ENCODE measurements around the gene MYH11. TPM values are rescaled to one million over a fixed set of nuclear protein-coding genes. Genes with fewer than 3 reads are reported as not detected.

MYH11 gene
- total RNA-seq, 4 donors from 2014 or later = 5.6 to 57.7 (median 20.4) TPM

GRCh38 chr16:15897121-15897780, 40.4 kb upstream of the MYH11 start:
- Histone ChIP-seq H3K27ac (no peak overlapping the region), H3K27me3 (no peaks in the 10 kb centered on the region), H3K9me3 (no peaks in the 10 kb centered on the region), H3K36me3 (no peaks in the 10 kb centered on the region), H3K4me3 (no peak overlapping the region), H3K4me1 (no peaks in the 10 kb centered on the region)
- in situ Hi-C loops (cut with MboI; ENCODE audit: low sequenced_read_pairs in 4 of 4) (loop anchor here in 2 of 4 donors (10.0 to 25.0 kb wide), 2 partner anchors 48 to 115 kb away; partner anchors contain the start of gene ABCC1 (in 1 of the 2)), intact Hi-C loops (cut with DNase I; ENCODE audit: low total_unique reads) (no loop called here)
- no peak for DNase-seq
- no peak for ATAC-seq
- TF ChIP-seq POLR2A (IDR thresholded peaks at IDR 0.05) (no peak), CTCF (IDR thresholded peaks at IDR 0.05 in 4 of 5, conservative IDR thresholded peaks at IDR 0.05 in 1 of 5) (no peak)

GRCh38 chr16:15894571-15895374, 37.9 kb upstream of the MYH11 start:
- Histone ChIP-seq H3K4me3 (no peak overlapping the region), H3K27me3 (no peaks in the 10 kb centered on the region), H3K36me3 (no peaks in the 10 kb centered on the region), H3K9me3 (no peaks in the 10 kb centered on the region), H3K4me1 (no peaks in the 10 kb centered on the region), H3K27ac (no peak overlapping the region)
- no peak for TF ChIP-seq CTCF (IDR thresholded peaks at IDR 0.05 in 4 of 5, conservative IDR thresholded peaks at IDR 0.05 in 1 of 5)
- no peak for TF ChIP-seq POLR2A (IDR thresholded peaks at IDR 0.05)
- DNase-seq = no peak
- intact Hi-C loops (cut with DNase I; ENCODE audit: low total_unique reads) = loop anchor here (5.0 kb wide), 1 partner anchor 53 kb away; the partner anchor contains the start of gene ABCC1
- ATAC-seq = no peak
- in situ Hi-C loops (cut with MboI; ENCODE audit: low sequenced_read_pairs in 4 of 4) = loop anchor here in 2 of 4 donors (10.0 to 25.0 kb wide), 2 partner anchors 50 to 118 kb away; partner anchors contain the start of gene ABCC1 (in 1 of the 2)

GRCh38 chr16:15891508-15891907, 34.7 kb upstream of the MYH11 start:
- H3K9me3 ChIP-seq = no peaks in the 10 kb centered on the region
- no peaks in the 10 kb centered on the region for H3K27me3 ChIP-seq
- intact Hi-C loops (cut with DNase I; ENCODE audit: low total_unique reads) = loop anchor here (5.0 kb wide), 1 partner anchor 56 kb away; the partner anchor contains the start of gene ABCC1
- ATAC-seq = no peak
- H3K4me1 ChIP-seq = peaks cover 11 to 17% of the 10 kb centered on the region in 2 donors
- in situ Hi-C loops (cut with MboI; ENCODE audit: low sequenced_read_pairs in 4 of 4) = loop anchor here in 2 of 4 donors (10.0 to 25.0 kb wide), 2 partner anchors 53 to 121 kb away; partner anchors contain the start of gene ABCC1 (in 1 of the 2)
- TF ChIP-seq CTCF (IDR thresholded peaks at IDR 0.05 in 4 of 5, conservative IDR thresholded peaks at IDR 0.05 in 1 of 5) (no peak), POLR2A (IDR thresholded peaks at IDR 0.05) (no peak)
- H3K36me3 ChIP-seq = no peaks in the 10 kb centered on the region
- no peak overlapping the region for H3K27ac ChIP-seq
- no peak overlapping the region for H3K4me3 ChIP-seq
- DNase-seq = no peak

GRCh38 chr16:15888072-15888976, 31.5 kb upstream of the MYH11 start, which contains the start of gene CEP20:
CEP20 (minus strand) TSS chr16:15888603; CDS start chr16:15888585, 18 bp downstream.
- peak; percentile 99 for DNase-seq
- peak within 1 kb of the TSS; percentile 89 to 96 (median 92) for H3K27ac ChIP-seq
- H3K9me3 ChIP-seq = no peaks in the 10 kb centered on the region
- intact Hi-C loops (cut with DNase I; ENCODE audit: low total_unique reads) (loop anchor here (2.0 kb wide), 1 partner anchor 134 kb away; no protein-coding TSS in a partner anchor), in situ Hi-C loops (cut with MboI; ENCODE audit: low sequenced_read_pairs in 4 of 4) (loop anchor here in 1 of 4 donors (25.0 kb wide), 1 partner anchor 124 kb away; no protein-coding TSS in a partner anchor)
- H3K36me3 ChIP-seq = peaks cover 0 to 2% of the 10 kb centered on the region in 2 donors
- H3K4me1 ChIP-seq = peaks cover 25% of the 10 kb centered on the region in 2 donors
- ATAC-seq = peak; percentile 100
- no peaks in the 10 kb centered on the region for H3K27me3 ChIP-seq
- peak within 1 kb of the TSS; percentile 77 to 96 (median 82) for H3K4me3 ChIP-seq
- TF ChIP-seq POLR2A (IDR thresholded peaks at IDR 0.05) (peak; percentile 74 to 75), CTCF (IDR thresholded peaks at IDR 0.05 in 4 of 5, conservative IDR thresholded peaks at IDR 0.05 in 1 of 5) (peak; percentile 22 to 48 (median 38))

All from gastrocnemius medialis (tissue), 4 donors.